HCT116 (cell line): Measurements from ENCODE around the gene FUT6. TPM values are rescaled to one million over a fixed set of nuclear protein-coding genes. Genes with fewer than 3 reads are reported as not detected.
"Not testable (repeated sequence)": the region's sequence is repeated elsewhere in the genome, so short reads cannot be mapped to it uniquely, and the experiment has no call there.

Experiments
- ATAC-seq: fragments of 200-7000 bp; cut with Tn5 transposase; 2 replicates; pipeline ENCODE4 v1.9.1; 2020; ENCODE audit warnings: mild to moderate bottlenecking, moderate library complexity
- BruUV-seq: library from RNA; stranded (reverse); fragments of 400-500 nt; replicated peaks from 2 replicates; lab custom pipeline; 2021; lab: Mats Ljungman, UMichigan
- CTCF ChIA-PET: fragments of 300-600 bp; sonication (Branson Sonifier 250); formaldehyde crosslinking; loops from one replicate; lab custom pipeline; 2021; ENCODE audit warnings: antibody characterized with exemption; lab: Charles Lee
- POLR2A ChIA-PET: fragments of 300-600, 350-600 bp; sonication (Branson Sonifier 250); formaldehyde crosslinking; loops from one replicate; lab custom pipeline; 2021; ENCODE audit warnings: antibody characterized with exemption; lab: Charles Lee
- RAD21 ChIA-PET, 2 experiments: fragments of 300-600 bp; sonication (Branson Sonifier 250); formaldehyde crosslinking; loops; one replicate each; lab custom pipeline; 2023; ENCODE audit warnings: low total read pairs in 2 of 2; ENCODE audit not compliant: uncharacterized antibody in 2 of 2, unreplicated experiment in 2 of 2, low non-redundant PET in 1 of 2; lab: Charles Lee
- DNase-seq: peaks from one replicate; pipeline ENCODE4 v3.0.0-alpha.2; 2010; ENCODE audit warnings: low read depth, low spot score
- H2AFZ ChIP-seq: fragments of 200-600 bp; shearing (Covaris generic), sonication (generic); 2 replicates; pipeline ENCODE4 v1.6.1; 2017; ENCODE audit warnings: low read depth, mixed run types, mixed read lengths, antibody characterized with exemption, low read length; ENCODE audit not compliant: poor library complexity, severe bottlenecking
- H3K27ac ChIP-seq: 2 replicates; pipeline ENCODE4 v1.5.1; 2012; ENCODE audit warnings: low read depth, low read length
- H3K27me3 ChIP-seq: fragments of 200-600 bp; sonication (generic); 2 replicates; pipeline ENCODE4 v1.6.1; 2016; ENCODE audit warnings: mixed run types, low read length, mixed read lengths; ENCODE audit not compliant: insufficient read depth
- H3K36me3 ChIP-seq, 2 experiments: fragments of 200-500 bp in 1 of 2; fragments of 200-600 bp in 1 of 2; sonication (Bioruptor generic) in 1 of 2; sonication (generic) in 1 of 2; 2 replicates each; pipeline versions ENCODE4 v1.5.1 to v1.6.1; 2014 to 2016; ENCODE audit warnings: low read length in 2 of 2, inconsistent platforms in 1 of 2, mixed read lengths in 1 of 2, mixed run types in 1 of 2; ENCODE audit not compliant: insufficient read depth in 2 of 2, control insufficient read depth in 1 of 2
- H3K4me1 ChIP-seq, 2 experiments: fragments of 200-600 bp in 1 of 2; sonication (generic) in 1 of 2; 2 replicates each; pipeline versions ENCODE4 v1.5.1 to v1.6.1; 2012 to 2017; ENCODE audit warnings: low read length in 2 of 2, inconsistent platforms in 1 of 2, mild to moderate bottlenecking in 1 of 2, mixed read lengths in 1 of 2, mixed run types in 1 of 2, moderate library complexity in 1 of 2; ENCODE audit not compliant: insufficient read depth in 2 of 2, control insufficient read depth in 1 of 2
- H3K4me2 ChIP-seq: fragments of 200-600 bp; sonication (generic); 2 replicates; pipeline ENCODE4 v1.6.1; 2017; ENCODE audit warnings: mixed run types, low read length, mixed read lengths
- H3K4me3 ChIP-seq, 2 experiments: fragments of 200-600 bp in 1 of 2; sonication (generic) in 1 of 2; replicated peaks in 1 of 2; 2 replicates each; pipeline ENCODE4 v1.5.1; 2011 to 2016; ENCODE audit warnings: low read length in 2 of 2, control low read depth in 1 of 2, low read depth in 1 of 2, mild to moderate bottlenecking in 1 of 2, mixed read lengths in 1 of 2, mixed run types in 1 of 2
- H3K79me2 ChIP-seq: fragments of 200-600 bp; sonication (generic); 2 replicates; pipeline ENCODE4 v1.6.1; 2017; ENCODE audit warnings: mild to moderate bottlenecking, mixed run types, low read length, moderate library complexity, mixed read lengths; ENCODE audit not compliant: insufficient read depth
- H3K9ac ChIP-seq: fragments of 200-600 bp; sonication (generic); 2 replicates; pipeline ENCODE4 v1.6.1; 2016; ENCODE audit warnings: low read length, mixed read lengths
- H3K9me2 ChIP-seq: fragments of 200-600 bp; sonication (generic), shearing (Covaris generic); 2 replicates; pipeline ENCODE4 v1.6.1; 2017; ENCODE audit warnings: mixed run types, mild to moderate bottlenecking, moderate library complexity; ENCODE audit not compliant: insufficient read depth
- H3K9me3 ChIP-seq, 2 experiments: fragments of 200-500 bp in 1 of 2; fragments of 200-600 bp in 1 of 2; sonication (Bioruptor generic) in 1 of 2; sonication (generic) in 1 of 2; 2 replicates each; pipeline ENCODE4 v1.6.1; 2014 to 2017; ENCODE audit warnings: low read length in 2 of 2, mixed read lengths in 2 of 2, inconsistent platforms in 1 of 2, low read depth in 1 of 2, mild to moderate bottlenecking in 1 of 2, mixed run types in 1 of 2, moderate library complexity in 1 of 2; ENCODE audit not compliant: control insufficient read depth in 1 of 2, insufficient read depth in 1 of 2
- H4K20me1 ChIP-seq: fragments of 200-600 bp; sonication (generic), shearing (Covaris generic); 2 replicates; pipeline ENCODE4 v1.6.1; 2017; ENCODE audit warnings: mixed run types, mild to moderate bottlenecking, moderate library complexity; ENCODE audit not compliant: insufficient read depth
- CBX3 ChIP-seq: IDR thresholded peaks from 2 replicates; pipeline ENCODE4 v1.6.1; 2012; ENCODE audit warnings: low read depth
- CEBPB ChIP-seq: IDR thresholded peaks from 2 replicates; pipeline ENCODE4 v1.6.1; 2012; ENCODE audit warnings: low read depth
- EGR1 ChIP-seq: IDR thresholded peaks from 2 replicates; pipeline ENCODE4 v1.6.1; 2012; ENCODE audit warnings: low read depth
- EZH2 ChIP-seq: fragments of 200-600 bp; sonication (generic); IDR thresholded peaks from 2 replicates; pipeline ENCODE4 v1.6.1; 2017; ENCODE audit warnings: antibody characterized with exemption, mixed run types
- POLR2A ChIP-seq: IDR thresholded peaks from 2 replicates; pipeline ENCODE4 v1.7.0; 2011; ENCODE audit warnings: borderline replicate concordance; ENCODE audit not compliant: insufficient read depth, insufficient read length; ENCODE audit errors: extremely low read depth
- POLR2AphosphoS5 ChIP-seq: IDR thresholded peaks from 2 replicates; pipeline ENCODE4 v1.6.1; 2011; ENCODE audit warnings: mild to moderate bottlenecking, low read depth, low read length, moderate library complexity
- RAD21 ChIP-seq: IDR thresholded peaks from 2 replicates; pipeline ENCODE4 v1.6.1; 2012; ENCODE audit warnings: low read depth, mild to moderate bottlenecking
- REST ChIP-seq: IDR thresholded peaks from 2 replicates; pipeline ENCODE4 v1.6.1; 2012; ENCODE audit warnings: low read depth
- SIN3A ChIP-seq: IDR thresholded peaks from 2 replicates; pipeline ENCODE4 v1.6.1; 2012; ENCODE audit warnings: low read depth
- SP1 ChIP-seq: IDR thresholded peaks from 2 replicates; pipeline ENCODE4 v1.6.1; 2012; ENCODE audit warnings: low read depth
- TCF7L2 ChIP-seq: IDR thresholded peaks from 2 replicates; pipeline ENCODE4 v1.7.0; 2011; ENCODE audit warnings: borderline replicate concordance, inconsistent platforms; ENCODE audit not compliant: insufficient read depth, insufficient read length; ENCODE audit errors: extremely low read depth
- YY1 ChIP-seq: IDR thresholded peaks from 2 replicates; pipeline ENCODE4 v1.6.1; 2011; ENCODE audit warnings: low read length, low read depth, moderate library complexity, mild to moderate bottlenecking; ENCODE audit not compliant: insufficient replicate concordance; ENCODE audit errors: extremely low read depth
- intact Hi-C: fragments of 100-400 bp; cut with micrococcal nuclease; formaldehyde crosslinking; loops from 2 replicates; pipeline ENCODE4 v1.10.0; 2022
- total RNA-seq: library from RNA; stranded (reverse); gene quantifications from one replicate; pipeline ENCODE4 v1.2.1, GENCODE V29; 2021; ENCODE audit not compliant: unreplicated experiment
- TF ChIP-seq, protein P1 (sequence below): IDR thresholded peaks from 2 replicates; pipeline ENCODE4 v1.6.1; 2012

The FUT6 gene
- total RNA-seq, 1 experiment from 2014 or later: not detected

GRCh38 chr19:5850189-5850588 lies 10.7 kb upstream of the FUT6 start:
- DNase-seq (no peak), ATAC-seq (no peak)
- Histone ChIP-seq H3K9me2 (no peaks in the 10 kb centered on the region), H3K4me3 (no peak overlapping the region), H3K27ac (no peak overlapping the region; the same call in 1 of the 2 replicates), H3K4me1 (peaks cover 14 to 17% of the 10 kb centered on the region in 2 experiments), H3K79me2 (no peaks in the 10 kb centered on the region), H4K20me1 (no peaks in the 10 kb centered on the region), H3K9me3 (no peaks in the 10 kb centered on the region), H3K9ac (no peak overlapping the region), H3K36me3 (no peaks in the 10 kb centered on the region), H3K27me3 (no peaks in the 10 kb centered on the region), H2AFZ (no peak overlapping the region), H3K4me2 (peak overlapping the region; percentile 55; the same call in 1 of the 2 replicates)
- RAD21 ChIA-PET: no interaction called here
- POLR2A ChIA-PET: interaction anchor here (0.7 to 1.7 kb wide), 5 partner anchors 10 to 1040 kb away, joined by 3 to 8 read pairs (median 5); partner anchors contain the start of gene DUS3L
- CTCF ChIA-PET: interaction anchor here (0.7 kb wide), 1 partner anchor 129 kb away, joined by 3 read pairs; no protein-coding TSS in a partner anchor
- intact Hi-C loops: no loop called here
- TF ChIP-seq CBX3 (no peak), EZH2 (no peak), POLR2A (no peak), SIN3A (no peak), EGR1 (no peak), RAD21 (no peak), REST (no peak), TCF7L2 (no peak), CEBPB (no peak), POLR2AphosphoS5 (no peak), SP1 (no peak), YY1 (no peak)
- TF ChIP-seq, protein P1, sequence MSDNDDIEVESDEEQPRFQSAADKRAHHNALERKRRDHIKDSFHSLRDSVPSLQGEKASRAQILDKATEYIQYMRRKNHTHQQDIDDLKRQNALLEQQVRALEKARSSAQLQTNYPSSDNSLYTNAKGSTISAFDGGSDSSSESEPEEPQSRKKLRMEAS: no peak
- BruUV-seq: TSS peak; percentile 67

GRCh38 chr19:5848621-5849020 lies 9.1 kb upstream of the FUT6 start:
- H3K36me3 ChIP-seq, DNase-seq, BruUV-seq, H3K9ac ChIP-seq, RAD21 ChIA-PET, H3K9me2 ChIP-seq, H2AFZ ChIP-seq, intact Hi-C loops, H4K20me1 ChIP-seq, H3K27ac ChIP-seq, H3K4me2 ChIP-seq, H3K79me2 ChIP-seq, ATAC-seq, H3K27me3 ChIP-seq, H3K9me3 ChIP-seq, POLR2A ChIA-PET, H3K4me3 ChIP-seq: not testable (repeated sequence)
- CTCF ChIA-PET: interaction anchor here (0.8 kb wide), 1 partner anchor 9 kb away, joined by 3 read pairs; no protein-coding TSS in a partner anchor
- H3K4me1 ChIP-seq: peaks cover 14 to 17% of the 10 kb centered on the region in 2 experiments
